K562 (cell line): ENCODE data around the gene SATB1. TPM values are rescaled to one million over a fixed set of nuclear protein-coding genes. Genes with fewer than 3 reads are reported as not detected.

ENCODE experiments used
- ATAC-seq: fragments of 200-7000 bp; cut with Tn5 transposase; 3 replicates; pipeline ENCODE4 v1.9.1; 2020; ENCODE audit warnings: moderate library complexity
- BruUV-seq: library from RNA; stranded (reverse); fragments of 400-500 nt; replicated peaks from 2 replicates; lab custom pipeline; 2021; lab: Mats Ljungman, UMichigan
- CTCF ChIA-PET: fragments of 300-600 bp; formaldehyde crosslinking; extraction: SDS; loops from one replicate; lab custom pipeline; 2021; ENCODE audit warnings: low intra/inter-chr PET ratio; lab: Yijun Ruan, JAX
- POLR2A ChIA-PET: fragments of 300-600, 350-650 bp; sonication (Branson Sonifier 250); formaldehyde crosslinking; extraction: SDS; loops from one replicate; lab custom pipeline; 2021; ENCODE audit warnings: antibody characterized with exemption, inconsistent platforms; lab: Yijun Ruan, JAX
- DNase-seq, 4 experiments: peaks; one replicate each; pipeline versions ENCODE4 v3.0.0 to v3.0.0-alpha.2; 2011 to 2018; ENCODE audit warnings: low spot score in 3 of 4, mixed read lengths in 3 of 4; ENCODE audit errors: extremely low read depth in 1 of 4
- FAIRE-seq: peaks from 2 replicates; lab custom pipeline; 2011; peaks lifted over from hg19 to GRCh38; lab: Jason Lieb, UNC
- H2AFZ ChIP-seq: 2 replicates; pipeline ENCODE4 v1.6.0; 2011; ENCODE audit warnings: low read depth, low read length, control low read depth, inconsistent platforms
- H3K27ac ChIP-seq: fragments of 200-600 bp; 3 replicates; pipeline ENCODE4 v1.8.0; 2011; ENCODE audit warnings: low read depth, mild to moderate bottlenecking, control low read depth, inconsistent platforms, low read length, moderate library complexity, mixed read lengths; ENCODE audit errors: extremely low read depth
- H3K27me3 ChIP-seq, 2 experiments: fragments of 300-600 bp in 1 of 2; 2 replicates in 1 of 2; 3 replicates in 1 of 2; pipeline versions ENCODE4 v1.6.0 to v1.8.0; 2011; ENCODE audit warnings: inconsistent platforms in 2 of 2, low read length in 2 of 2, mild to moderate bottlenecking in 1 of 2, mixed read lengths in 1 of 2, moderate library complexity in 1 of 2; ENCODE audit not compliant: control insufficient read depth in 2 of 2, insufficient read depth in 2 of 2
- H3K36me3 ChIP-seq: fragments of 300-600 bp; 3 replicates; pipeline ENCODE4 v1.8.0; 2011; ENCODE audit warnings: mild to moderate bottlenecking, low read length, inconsistent platforms; ENCODE audit not compliant: control insufficient read depth, insufficient read depth
- H3K4me1 ChIP-seq, 2 experiments: fragments of 200-600 bp in 1 of 2; replicated peaks in 1 of 2; 2 replicates in 1 of 2; 3 replicates in 1 of 2; pipeline versions ENCODE4 v1.5.1 to v1.8.0; 2011; ENCODE audit warnings: inconsistent platforms in 2 of 2, low read length in 2 of 2, mild to moderate bottlenecking in 1 of 2, mixed read lengths in 1 of 2, moderate library complexity in 1 of 2; ENCODE audit not compliant: control insufficient read depth in 2 of 2, insufficient read depth in 2 of 2
- H3K4me2 ChIP-seq: 2 replicates; pipeline ENCODE4 v1.6.1; 2011; ENCODE audit warnings: low read length, control low read depth, inconsistent platforms, mixed read lengths; ENCODE audit not compliant: insufficient read depth
- H3K4me3 ChIP-seq: fragments of 200-600 bp; sonication (generic), shearing (Covaris generic); 2 replicates; pipeline ENCODE4 v1.5.1; 2016; ENCODE audit warnings: control low read depth, inconsistent platforms
- H3K79me2 ChIP-seq: fragments of 200-600 bp; 3 replicates; pipeline ENCODE4 v1.8.0; 2011; ENCODE audit warnings: low read length, inconsistent platforms; ENCODE audit not compliant: control insufficient read depth, insufficient read depth
- H3K9ac ChIP-seq, 2 experiments: 2 replicates each; pipeline versions ENCODE4 v1.6.0 to v1.6.1; 2011; ENCODE audit warnings: low read depth in 2 of 2, low read length in 2 of 2, control low read depth in 1 of 2, inconsistent platforms in 1 of 2, mild to moderate bottlenecking in 1 of 2, mixed read lengths in 1 of 2; ENCODE audit not compliant: insufficient read depth in 1 of 2
- H3K9me1 ChIP-seq: one replicate; pipeline ENCODE4 v1.6.0; 2011; ENCODE audit warnings: inconsistent platforms, mild to moderate bottlenecking, low read length, moderate library complexity; ENCODE audit not compliant: control insufficient read depth, insufficient read depth
- H3K9me3 ChIP-seq: replicated peaks from 2 replicates; pipeline ENCODE4 v1.5.1; 2011; ENCODE audit warnings: low read depth, low read length, inconsistent platforms; ENCODE audit not compliant: control insufficient read depth, insufficient read depth
- H4K20me1 ChIP-seq: replicated peaks from 2 replicates; pipeline ENCODE4 v1.6.1; 2011; ENCODE audit warnings: low read length, inconsistent platforms, mixed read lengths; ENCODE audit not compliant: control insufficient read depth, insufficient read depth
- ATF1 ChIP-seq, 2 experiments: fragments of 450-650 bp in 1 of 2; IDR thresholded peaks; 2 replicates each; pipeline ENCODE4 v1.6.1; 2016; ENCODE audit warnings: missing compliant biosample characterization in 1 of 2, missing genetic modification characterization in 1 of 2
- ATF3 ChIP-seq, 2 experiments: fragments of 450-650 bp in 1 of 2; sonication (generic) in 1 of 2; formaldehyde crosslinking in 1 of 2; IDR thresholded peaks in 1 of 2; conservative IDR thresholded peaks in 1 of 2; 2 replicates each; pipeline versions ENCODE4 v1.6.1 to v1.8.1; 2016 to 2023; ENCODE audit warnings: mild to moderate bottlenecking in 2 of 2, moderate library complexity in 2 of 2, inconsistent platforms in 1 of 2, missing genetic modification reagents in 1 of 2
- BCLAF1 ChIP-seq, 2 experiments: fragments of 450-650 bp in 1 of 2; IDR thresholded peaks; 2 replicates each; pipeline ENCODE4 v1.6.1; 2011 to 2017; ENCODE audit warnings: low read depth in 2 of 2, antibody characterized with exemption in 1 of 2, borderline replicate concordance in 1 of 2, low read length in 1 of 2, mild to moderate bottlenecking in 1 of 2, mixed read lengths in 1 of 2; ENCODE audit not compliant: control insufficient read depth in 1 of 2
- ELF2 ChIP-seq: fragments of 250-450 bp; sonication (Bioruptor Pico); IDR thresholded peaks from 2 replicates; pipeline ENCODE4 v1.5.0; 2021; ENCODE audit warnings: mild to moderate bottlenecking
- WGBS: fragments of 100-300 bp; shearing (Covaris generic); methylation state at CpG from one replicate; pipeline ENCODE4 v1.1.6; 2016; ENCODE audit warnings: low coverage, mixed read lengths; ENCODE audit not compliant: insufficient coverage; ENCODE audit errors: missing lambda C conversion rate; 5-methylcytosine and 5-hydroxymethylcytosine counted together
- in situ Hi-C: fragments of 300-500 bp; cut with MboI; formaldehyde crosslinking; loops from 4 replicates; pipeline ENCODE4 v1.15.0; 2018; ENCODE audit warnings: inconsistent platforms, mixed read lengths
- intact Hi-C: fragments of 100-400 bp; cut with micrococcal nuclease; formaldehyde crosslinking; loops from 2 replicates; pipeline ENCODE4 v1.14.2; 2022
- polyA plus RNA-seq, 8 experiments: library from polyadenylated mRNA; depleted of rRNA in 4 of 8; stranded (reverse) in 5 of 8; unstranded in 3 of 8; fragments of >200 nt; fragmentation: Nextera tagmentation in 2 of 8; fragmentation: Illumina TruSeq in 1 of 8; extraction: Ambion mirVana in 2 of 8; extraction: Trizol in 1 of 8; gene quantifications; 2 replicates each; pipeline versions ENCODE4 v1.2.1 to v1.2.3, GENCODE V29; 2011 to 2014; ENCODE audit warnings: inconsistent platforms in 1 of 8, missing spikeins in 1 of 8
- total RNA-seq, 7 experiments: library from RNA; depleted of rRNA in 6 of 7; stranded (reverse); fragments of >200 nt in 6 of 7; fragmentation: Illumina TruSeq in 2 of 7; extraction: Trizol in 2 of 7; gene quantifications; 2 replicates each; pipeline versions ENCODE4 v1.2.1 to v1.2.3, GENCODE V29; 2011 to 2021; ENCODE audit warnings: low replicate concordance in 1 of 7

SATB1 gene
- total and polyA plus RNA-seq, 9 of the 15 experiments (the other 6 are each of a cell fraction or from before 2014, with no cell fraction given) = 0.03 to 2.5 (median 0.15) TPM; not detected in 1

GRCh38 chr3:18405141-18405540 lies 20.0 kb downstream of the SATB1 start:
- POLR2A ChIA-PET = interaction anchor here (1.4 kb wide), 1 partner anchor 10 kb away, joined by 5 read pairs; no protein-coding TSS in a partner anchor
- ATAC-seq = no peak
- H3K27me3 ChIP-seq = no peaks in the 10 kb centered on the region
- H2AFZ ChIP-seq = no peak overlapping the region
- FAIRE-seq = no peak
- TF ChIP-seq ATF1 (CRISPR knock-in tag; IDR thresholded peaks at IDR 0.05) (no peak), ATF1 (tag; IDR thresholded peaks at IDR 0.05) (no peak), BCLAF1 (IDR thresholded peaks at IDR 0.05; ENCODE audit: borderline replicate concordance in 1 of 2, control insufficient read depth in 1 of 2, low read depth in 2 of 2, low read length in 1 of 2) (no peak), ELF2 (CRISPR knock-in tag) (no peak), ATF3 (IDR thresholded peaks at IDR 0.05) (no peak), ATF3 (CRISPR knock-in tag; conservative IDR thresholded peaks at IDR 0.05) (no peak)
- no peaks in the 10 kb centered on the region for H3K36me3 ChIP-seq
- no peak overlapping the region for H3K4me2 ChIP-seq
- H3K9me1 ChIP-seq = no peaks in the 10 kb centered on the region
- WGBS = 0% methylated on average over 3 of the region's 3 CpGs
- CTCF ChIA-PET = no interaction called here
- H3K79me2 ChIP-seq = no peaks in the 10 kb centered on the region
- in situ Hi-C loops (loop anchor here (25.0 kb wide), 1 partner anchor 968 kb away; no protein-coding TSS in a partner anchor), intact Hi-C loops (no loop called here)
- H3K27ac ChIP-seq = no peak overlapping the region
- H3K9ac ChIP-seq = no peak overlapping the region
- no TSS peak for BruUV-seq
- H3K9me3 ChIP-seq = no peaks in the 10 kb centered on the region
- no peaks in the 10 kb centered on the region for H3K4me1 ChIP-seq
- H3K4me3 ChIP-seq = no peak overlapping the region
- no peak for DNase-seq
- no peaks in the 10 kb centered on the region for H4K20me1 ChIP-seq
